Kidney capillary endothelial cell (primary cell): Measurements from ENCODE around the gene UBE2G2.

ENCODE experiments used
- DNase-seq: peaks from one replicate; pipeline ENCODE4 v3.0.0-alpha.2; 2018; ENCODE audit warnings: low spot score

UBE2G2 gene

DNA sequence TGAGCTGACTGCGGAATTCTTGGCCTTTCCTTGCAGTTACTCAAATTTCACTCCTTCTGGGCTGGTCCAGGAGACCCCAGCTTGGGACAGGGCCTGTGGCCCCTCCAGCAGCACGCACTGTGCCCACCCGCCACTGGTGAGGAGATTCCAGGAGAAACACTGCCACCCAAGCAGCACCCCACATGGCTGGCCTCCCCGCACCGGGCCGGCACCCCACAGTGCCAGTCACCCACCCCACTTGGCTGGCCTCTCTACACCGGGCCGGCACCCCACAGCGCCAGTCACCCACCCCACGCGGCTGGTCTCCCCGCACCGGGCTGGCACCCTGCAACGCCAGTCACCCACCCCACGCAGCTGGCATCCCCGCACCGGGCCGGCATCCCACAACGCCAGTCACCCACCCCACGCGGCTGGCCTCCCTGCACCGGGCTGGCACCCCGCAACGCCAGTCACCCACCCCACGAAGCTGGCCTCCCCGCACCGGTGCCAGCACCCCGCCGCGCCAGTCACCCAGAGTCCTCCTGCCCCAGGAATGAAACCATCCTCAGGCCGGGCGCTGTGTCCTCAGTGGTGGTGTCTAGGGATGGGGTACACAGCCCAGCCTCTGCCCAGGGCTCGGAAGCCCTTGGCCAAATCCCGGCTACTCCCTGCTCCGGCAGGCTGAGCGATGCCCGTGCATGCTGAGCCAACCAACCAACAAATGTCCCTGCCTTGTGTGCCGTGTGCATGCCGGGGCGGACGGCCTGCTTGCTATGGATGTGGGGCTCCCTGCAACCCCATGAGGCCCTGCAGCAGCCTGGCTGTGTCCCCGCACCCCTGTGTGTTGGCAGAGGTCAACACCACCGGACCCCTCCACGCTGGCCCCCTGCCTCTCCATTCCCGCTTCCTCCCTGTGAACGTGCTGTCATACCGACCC lies 51.6 kb downstream of the UBE2G2 start:
- DNase-seq: no peak

DNA sequence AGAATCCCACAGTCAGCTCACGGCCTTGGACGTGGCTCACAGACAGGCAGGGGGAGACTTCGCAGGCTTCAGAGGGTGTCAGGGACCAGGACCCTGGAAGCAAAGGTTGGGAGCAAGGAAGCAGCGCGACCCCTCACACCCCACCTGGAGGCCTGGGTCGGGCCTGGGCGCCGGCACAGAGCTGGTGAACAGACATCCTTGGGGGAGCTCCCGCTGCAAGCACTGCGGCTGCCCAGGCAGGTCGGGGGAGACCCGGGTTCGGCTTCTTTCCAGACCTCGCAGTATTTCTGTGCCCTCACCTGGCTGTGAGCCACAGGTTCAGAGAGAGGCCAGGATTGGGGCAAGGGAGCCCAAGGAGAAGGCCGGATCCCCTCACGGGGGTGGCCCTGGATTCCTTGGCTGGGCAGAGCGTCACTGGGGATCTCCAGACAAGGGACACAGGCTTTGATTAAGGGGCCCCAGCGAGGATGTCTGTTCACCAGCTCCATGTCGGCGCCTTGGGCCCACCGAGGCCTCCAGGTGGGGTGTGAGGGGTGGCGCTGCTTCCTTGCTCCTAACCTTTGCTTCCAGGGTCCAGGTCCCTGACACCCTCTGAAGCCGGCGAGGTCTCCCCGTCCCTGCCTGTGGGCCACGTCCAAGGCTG lies 52.4 kb downstream of the UBE2G2 start:
- DNase-seq: no peak

DNA sequence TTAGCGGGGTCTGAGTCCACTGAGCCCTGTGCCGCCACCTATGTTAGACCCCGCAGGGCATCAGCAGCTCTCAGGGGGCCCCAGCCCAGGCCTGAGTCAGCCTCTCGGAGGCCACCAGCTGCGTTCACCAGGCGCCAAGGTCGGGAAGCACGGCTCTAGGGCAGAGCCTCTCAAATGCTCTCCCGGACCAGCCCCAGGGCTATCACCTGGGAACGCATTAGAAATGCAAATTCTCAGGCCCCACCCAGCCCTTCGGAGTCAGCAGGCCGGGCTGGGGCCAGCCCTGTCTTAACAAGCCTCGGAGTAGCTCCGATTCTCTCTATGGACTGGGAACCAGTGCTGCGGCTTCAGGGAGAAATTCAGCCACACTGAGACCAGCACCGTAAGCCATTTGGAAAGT lies 53.0 kb downstream of the UBE2G2 start:
- DNase-seq: no peak

DNA sequence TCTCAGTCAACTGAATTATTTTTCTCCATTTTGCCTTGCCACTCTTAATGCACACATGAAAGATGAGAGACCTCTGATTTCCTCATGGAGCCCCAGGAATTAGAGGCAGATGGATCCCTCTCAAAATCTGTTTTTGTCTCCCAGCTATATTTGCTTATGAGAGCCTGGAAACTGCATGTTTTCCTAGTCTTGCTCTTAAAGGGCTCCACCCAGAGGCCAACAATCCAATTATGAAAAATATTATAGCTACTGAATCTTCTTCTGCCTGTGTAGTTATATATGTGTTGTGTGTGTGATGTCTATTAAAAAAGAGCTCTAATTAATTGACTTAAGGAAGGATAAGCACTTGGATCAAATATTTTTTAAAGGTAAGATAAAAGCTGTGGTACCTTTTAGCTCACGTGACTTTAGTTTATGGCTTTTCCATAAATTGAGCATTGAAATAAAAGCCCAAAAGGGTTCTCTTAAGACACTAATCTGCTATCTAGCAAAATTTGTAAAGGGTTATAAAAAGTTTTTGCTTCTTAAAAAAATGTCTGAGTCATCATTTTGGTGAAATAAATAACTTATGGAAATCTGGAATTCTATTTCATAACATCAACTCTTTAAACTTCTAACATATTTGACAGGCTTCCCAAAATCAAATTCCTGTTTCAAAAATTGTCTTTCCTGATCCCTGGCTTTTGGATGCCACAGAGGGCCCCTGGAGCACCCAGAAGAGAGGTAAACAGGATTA lies 59.0 kb downstream of the UBE2G2 start:
- DNase-seq: no peak

DNA sequence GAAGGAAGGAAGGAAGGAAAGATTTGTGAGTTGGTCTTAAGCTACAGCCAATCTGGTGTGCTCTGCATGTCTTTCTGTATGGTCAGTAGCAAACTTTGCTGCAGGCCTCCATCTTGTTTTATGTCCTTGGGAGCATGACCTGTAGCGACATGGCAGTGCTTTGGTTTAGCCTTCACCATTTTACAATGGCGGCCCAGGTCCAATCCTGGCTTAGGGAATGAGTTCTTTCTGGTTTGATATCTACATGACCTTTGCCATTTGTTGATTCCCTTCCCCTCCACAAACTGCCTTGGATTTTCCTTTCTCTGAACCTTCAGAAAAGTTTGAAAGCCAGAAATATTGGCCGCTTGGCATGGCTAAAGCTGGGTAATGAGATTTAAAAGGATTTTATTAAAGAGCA lies 59.7 kb downstream of the UBE2G2 start:
- no peak for DNase-seq

DNA sequence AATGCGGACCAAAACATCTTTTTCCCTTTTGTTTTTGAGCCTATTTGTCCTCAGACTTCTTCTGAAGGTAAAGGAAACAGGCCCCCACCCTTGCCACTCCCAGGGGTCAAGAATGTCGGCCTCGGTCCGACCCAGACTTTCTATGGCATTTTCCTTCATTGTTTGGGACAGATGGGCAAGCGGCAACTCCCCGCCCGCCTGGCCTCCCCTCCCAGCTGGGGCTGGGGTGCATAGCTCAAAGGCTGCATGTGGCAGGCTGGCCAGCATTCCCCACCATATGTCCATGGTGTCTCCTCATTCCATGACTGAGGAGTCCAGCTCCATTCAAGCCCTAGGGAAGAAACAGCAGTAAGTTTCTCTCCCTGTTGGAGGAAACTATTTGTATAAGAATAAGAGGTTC lies 60.9 kb downstream of the UBE2G2 start:
- no peak for DNase-seq

DNA sequence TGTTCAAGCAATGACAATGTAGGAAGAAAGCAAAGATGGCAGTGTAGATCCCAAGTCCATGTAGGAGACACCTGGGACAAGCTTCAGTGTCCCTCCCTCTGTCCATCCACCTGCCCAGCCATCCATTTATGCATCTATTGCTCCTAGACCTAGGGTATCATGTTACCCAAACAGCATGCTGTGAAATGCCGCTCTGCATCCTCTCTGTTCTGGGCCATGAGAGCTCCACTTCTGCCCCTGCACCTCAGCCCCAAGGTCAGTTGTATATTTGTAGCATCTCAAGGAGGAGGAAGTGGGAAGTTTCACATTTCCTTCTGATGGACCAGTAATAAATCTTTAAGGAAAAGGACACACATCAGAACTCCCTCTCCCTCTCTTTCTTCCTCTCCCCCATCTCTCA lies 62.3 kb downstream of the UBE2G2 start:
- no peak for DNase-seq

DNA sequence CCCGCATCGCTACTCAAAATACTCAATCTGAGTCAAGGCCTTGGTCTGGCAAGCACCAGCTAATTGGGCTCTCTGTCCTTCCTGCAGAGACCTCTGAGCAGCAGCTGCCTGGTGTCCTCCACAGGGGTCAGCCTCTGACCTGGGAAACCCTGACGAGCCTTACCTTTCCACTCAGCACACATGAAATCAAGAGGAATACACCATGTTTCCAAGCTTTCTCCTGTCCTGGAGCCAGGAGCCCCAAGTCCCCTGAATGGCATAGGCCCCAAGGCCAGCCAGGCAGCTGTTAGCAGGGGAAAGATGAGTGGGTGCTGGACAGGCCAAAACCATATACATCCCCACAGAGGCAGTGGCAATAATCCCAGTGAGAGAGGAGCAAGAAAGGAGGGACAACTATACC lies 63.0 kb downstream of the UBE2G2 start:
- no peak for DNase-seq

DNA sequence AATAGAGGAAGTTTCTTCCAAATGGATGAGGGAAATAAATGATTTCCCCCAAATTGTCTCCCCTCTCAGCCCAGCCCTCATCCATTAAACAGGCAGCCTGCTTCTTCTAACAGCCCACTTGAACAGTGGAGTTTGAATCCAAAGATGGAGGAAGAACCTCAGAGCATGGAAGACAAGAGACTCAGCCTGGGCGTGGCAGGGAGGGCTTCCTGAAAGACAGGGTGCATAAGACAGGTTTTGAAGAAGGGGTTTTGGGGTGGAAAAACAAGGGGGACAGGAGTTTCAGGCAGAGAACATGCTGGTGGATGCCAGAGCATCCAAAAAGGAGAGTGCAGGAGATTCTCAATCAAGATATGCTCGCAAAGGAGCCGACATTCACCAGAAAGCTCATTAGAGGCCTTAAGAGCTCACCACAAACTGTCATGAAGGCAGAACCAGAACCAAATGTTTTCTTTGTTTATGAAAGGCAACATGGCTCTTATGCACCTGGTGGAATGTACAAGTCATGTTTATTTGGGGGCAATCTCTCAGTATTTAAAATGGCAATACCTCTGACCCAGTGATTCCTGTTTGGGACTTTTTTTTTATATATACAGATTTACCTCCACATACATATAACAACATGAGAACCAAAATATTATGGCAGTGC lies 63.8 kb downstream of the UBE2G2 start:
- DNase-seq: no peak

DNA sequence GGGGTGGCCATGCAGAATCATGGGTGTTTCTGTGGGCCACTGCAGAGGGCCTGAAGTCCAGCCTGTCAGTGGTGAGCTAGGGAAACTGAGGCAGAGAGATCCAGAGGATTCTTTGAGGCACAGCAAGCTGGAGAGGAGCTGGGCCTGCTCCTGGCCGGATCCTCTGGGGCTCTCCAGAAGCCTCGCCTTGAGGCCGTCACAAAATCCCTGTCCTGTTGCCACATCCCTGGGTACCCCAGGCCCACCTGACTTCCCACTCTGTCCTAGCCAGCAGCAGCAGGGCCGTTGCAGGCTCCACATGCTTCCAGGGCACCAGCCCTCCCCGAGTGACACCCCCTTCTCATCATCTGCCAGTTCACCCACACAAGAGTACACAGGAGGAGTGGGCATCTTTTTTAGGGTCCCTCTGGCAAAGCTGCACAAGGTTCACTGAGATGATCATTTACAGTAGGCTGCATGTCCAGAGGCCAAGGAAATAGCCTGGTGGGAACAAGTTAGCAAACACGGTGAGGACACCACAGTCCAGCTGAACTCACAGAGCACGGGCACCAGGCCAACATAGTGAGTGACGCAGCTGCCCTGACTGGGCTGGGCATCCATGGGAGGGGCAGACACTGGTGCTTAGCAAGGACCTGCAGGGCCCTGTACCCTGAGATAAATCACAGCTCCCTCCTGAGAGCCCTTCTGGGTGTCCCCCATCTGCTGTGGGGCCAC lies 65.2 kb downstream of the UBE2G2 start:
- no peak for DNase-seq

DNA sequence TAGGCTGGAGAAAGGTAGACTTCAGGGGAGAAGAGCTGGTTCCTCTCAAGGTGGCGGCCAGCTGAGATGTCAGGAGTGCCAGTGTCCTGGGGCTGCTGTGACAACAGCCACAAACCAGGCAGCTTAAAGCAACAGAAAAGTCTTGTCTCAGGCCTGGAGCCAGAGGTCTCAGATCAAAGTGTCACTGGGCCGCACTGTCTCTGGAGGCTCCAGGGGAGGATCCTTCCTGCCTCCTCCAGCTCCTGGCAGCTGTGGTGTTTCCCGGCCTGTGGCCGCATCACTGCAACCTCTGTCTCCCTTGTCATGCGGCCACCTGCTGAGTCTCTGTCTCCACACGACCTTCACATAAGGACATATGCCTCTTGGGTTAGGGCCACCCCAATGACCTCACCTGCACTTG lies 65.8 kb downstream of the UBE2G2 start:
- DNase-seq: no peak

DNA sequence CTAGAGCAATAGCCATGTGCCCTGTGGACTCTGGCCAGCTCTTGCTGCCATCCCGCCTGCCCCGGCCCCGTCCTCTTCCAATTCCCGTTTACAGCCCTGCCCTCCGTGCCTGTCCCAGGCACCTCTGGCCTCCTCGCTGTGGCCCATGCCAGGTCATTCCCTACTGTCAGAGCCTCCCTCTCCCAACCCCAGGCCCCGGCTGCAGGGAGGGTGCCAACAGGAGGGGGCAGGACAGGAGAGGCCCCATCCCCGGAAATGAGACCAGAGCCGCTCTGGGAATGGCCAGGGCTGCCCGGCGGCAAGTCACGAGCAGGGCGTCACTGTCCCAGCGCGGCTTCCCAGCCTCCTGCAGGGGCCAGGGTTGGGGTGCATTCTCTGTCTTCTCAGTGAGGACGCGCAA lies 66.8 kb downstream of the UBE2G2 start:
- no peak for DNase-seq

DNA sequence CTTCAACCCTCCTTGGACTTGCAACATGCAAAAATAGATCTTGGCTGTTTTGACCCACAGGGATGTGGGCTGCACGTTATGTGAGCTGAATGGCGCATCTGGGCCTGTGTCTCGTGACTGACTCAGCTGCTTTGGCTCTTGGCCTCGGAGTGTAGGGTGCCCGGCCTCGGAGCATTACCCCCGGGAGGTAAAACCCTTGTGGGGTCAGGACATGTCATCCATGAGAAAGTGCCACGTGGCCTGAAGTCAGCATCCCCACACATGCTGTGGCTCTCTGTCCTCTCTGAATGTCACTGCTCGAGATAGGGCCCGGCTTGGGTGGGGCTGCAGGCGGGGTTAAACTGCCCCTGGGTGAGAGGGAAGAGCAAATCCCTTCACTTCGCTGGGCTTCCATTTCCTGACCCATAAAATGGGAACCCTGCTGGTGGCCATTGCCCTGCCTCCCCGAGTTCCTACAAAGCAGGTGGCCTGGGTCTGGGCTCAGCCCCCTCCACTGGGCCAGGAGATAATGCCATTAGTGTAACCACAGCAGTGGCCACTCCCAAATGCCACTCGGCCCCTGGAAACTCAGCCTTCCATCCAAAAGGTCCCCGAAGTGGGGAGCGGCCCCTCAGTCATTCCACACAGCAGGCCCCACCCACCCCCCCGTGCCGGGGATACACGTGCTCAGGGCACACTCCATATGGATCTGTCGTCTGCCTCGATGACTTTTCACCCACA lies 67.4 kb downstream of the UBE2G2 start:
- no peak for DNase-seq

DNA sequence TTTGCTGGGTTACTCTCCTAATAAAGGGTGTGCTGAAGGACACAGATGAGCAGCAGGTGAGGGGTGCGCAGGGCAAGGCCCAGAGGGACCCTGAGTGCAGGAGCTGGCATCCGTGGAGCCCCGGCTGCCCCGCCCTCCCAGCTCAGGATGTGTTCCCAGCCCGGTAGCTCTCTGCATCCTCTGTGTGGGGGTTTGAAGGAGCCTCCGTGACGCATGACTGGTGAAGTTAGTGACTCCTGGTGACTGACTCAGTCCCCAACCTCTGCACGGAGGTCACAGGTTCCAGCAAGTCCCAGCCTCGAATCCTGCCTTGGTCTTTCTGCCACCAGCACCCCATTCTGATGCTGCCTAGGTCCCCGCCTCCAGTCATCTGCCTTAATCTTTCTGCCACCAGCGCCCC lies 68.7 kb downstream of the UBE2G2 start:
- DNase-seq: no peak

DNA sequence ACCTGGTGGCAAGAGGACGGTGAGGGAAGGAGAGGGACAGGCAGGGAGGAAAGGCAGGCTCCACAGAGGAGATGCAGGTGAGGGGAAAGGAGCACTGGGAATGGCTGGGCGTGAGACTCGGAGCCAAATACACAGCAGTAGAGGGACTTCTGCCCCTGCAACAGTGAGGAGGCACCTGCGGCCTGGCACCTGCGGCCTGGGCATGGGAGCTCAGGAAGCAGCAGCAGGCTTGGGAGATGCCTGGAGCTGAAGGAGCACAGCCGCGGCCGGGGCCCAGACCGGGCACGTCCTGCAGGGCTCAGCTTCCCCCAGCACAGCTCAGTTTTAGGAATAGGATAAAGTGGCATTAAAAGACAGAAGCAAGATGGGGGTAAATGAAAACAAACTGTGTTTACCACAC lies 69.4 kb downstream of the UBE2G2 start:
- DNase-seq: no peak

DNA sequence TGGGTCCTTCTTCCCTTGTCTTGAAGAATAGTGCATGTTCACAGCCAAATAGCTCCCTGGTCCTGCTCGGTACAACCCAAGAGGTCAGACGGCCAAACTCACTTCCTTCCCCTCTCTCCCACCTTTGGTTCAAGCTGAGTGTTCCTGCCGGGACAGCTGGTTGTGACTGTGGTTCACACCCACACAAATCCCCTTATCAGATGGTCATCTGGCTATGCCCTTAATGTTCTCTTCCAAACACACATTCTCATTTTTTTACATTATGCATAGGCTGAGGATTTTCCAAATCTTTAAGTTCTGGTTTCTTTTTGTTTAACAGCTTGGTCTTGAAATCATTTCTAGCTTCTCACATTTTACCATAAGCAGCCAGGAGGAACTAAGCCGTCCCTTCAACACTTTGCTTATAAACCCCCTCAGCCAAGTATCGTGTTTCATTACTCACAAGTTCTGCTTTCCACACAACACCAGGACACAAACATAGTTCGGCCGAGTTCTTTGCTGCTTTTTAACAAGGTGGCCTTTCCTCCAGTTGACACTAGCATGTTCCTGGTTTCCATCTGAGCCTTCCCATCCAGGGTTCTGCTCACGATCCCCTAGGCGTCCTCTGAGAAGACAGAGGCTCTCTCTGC lies 70.6 kb downstream of the UBE2G2 start:
- DNase-seq: no peak

DNA sequence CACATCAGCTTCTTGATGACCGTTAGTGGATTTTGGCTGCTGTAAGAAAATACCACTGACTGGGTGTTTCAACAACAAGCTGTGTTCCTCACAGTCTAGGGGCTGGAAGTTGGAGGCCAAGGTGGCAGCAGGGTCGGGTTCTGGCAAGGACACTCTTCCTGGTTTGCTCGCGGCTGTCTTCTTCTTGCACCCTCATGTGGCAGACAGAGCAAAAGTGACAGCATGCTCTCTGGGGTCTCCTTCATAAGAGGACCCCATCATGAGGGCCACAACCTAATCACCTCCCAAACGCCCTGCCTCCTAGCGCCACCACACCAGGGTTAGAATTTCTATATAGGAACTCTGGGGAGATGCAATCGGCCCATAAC lies 71.6 kb downstream of the UBE2G2 start:
- no peak for DNase-seq

DNA sequence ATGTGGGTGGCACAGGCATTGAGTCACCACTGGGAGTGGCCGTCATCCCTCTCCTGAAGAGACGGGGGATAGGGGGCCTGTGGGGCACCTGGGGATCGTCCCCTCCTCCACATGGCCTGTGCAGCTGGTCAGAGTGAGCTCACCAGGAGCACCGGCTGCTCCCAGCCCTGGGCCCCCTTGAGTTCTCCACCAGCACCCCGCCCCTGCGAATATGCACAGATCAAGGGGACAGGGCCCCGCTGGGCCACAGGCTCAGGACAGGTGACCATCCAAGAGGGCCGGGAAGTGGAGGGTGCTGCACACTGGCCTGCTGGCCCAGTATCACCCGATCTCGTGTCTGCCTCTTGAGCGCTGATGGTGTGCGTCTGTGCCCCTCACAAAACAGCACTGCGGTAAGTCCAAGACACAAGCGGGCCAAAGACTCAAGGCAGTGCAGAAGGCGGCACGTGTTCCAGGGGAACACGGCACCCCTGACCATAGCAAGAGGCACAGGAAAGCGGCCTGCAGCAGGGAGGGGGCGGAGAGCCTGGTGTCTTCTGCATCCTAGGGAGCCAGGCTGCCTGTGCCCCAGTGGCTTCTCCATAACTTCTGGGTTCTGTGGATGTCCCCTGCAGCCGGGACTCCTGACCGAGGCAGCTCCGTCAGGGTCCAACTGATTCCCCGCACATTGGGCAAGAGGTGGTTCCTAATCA lies 72.1 kb downstream of the UBE2G2 start:
- DNase-seq: no peak

DNA sequence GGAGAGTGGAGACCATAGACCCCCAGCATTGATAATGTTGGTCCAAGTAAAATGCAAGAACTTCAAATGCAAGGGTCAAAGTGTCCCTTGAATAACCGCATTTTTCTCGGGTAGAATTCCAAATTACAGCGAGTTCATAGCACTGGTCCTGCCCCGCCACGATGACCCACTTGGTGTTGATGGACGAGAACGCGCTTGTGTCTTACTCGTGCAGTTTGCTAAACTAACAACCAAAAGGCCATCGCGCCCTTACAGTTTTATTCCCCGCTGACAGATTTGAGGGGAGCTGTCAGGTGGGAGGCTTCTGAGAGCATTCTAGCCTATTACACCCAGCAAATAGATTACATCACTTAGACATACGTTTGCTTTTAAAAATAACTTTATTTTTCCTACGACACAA lies 72.9 kb downstream of the UBE2G2 start:
- DNase-seq: no peak

DNA sequence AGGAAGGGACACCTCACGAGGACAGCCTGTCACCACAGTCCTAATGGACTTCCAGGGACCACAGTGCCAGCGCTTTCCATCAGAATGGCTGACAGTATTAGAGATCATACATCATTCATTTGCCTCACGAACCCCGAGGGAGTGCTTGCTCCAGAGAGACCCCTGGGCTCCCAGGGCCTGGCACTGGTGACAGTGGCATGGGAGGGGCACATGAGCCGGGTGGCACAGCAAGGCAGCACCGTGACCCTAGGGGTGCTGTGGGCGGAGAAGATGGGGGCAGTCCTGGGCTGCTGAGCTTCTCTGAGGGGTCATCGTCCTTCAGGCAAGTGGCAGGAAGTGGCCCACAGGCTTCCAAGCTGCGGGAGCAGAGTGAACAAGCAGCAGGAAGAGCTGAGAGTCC lies 73.9 kb downstream of the UBE2G2 start:
- DNase-seq: no peak
